ENCODE results near the gene RIC3.

DNA sequence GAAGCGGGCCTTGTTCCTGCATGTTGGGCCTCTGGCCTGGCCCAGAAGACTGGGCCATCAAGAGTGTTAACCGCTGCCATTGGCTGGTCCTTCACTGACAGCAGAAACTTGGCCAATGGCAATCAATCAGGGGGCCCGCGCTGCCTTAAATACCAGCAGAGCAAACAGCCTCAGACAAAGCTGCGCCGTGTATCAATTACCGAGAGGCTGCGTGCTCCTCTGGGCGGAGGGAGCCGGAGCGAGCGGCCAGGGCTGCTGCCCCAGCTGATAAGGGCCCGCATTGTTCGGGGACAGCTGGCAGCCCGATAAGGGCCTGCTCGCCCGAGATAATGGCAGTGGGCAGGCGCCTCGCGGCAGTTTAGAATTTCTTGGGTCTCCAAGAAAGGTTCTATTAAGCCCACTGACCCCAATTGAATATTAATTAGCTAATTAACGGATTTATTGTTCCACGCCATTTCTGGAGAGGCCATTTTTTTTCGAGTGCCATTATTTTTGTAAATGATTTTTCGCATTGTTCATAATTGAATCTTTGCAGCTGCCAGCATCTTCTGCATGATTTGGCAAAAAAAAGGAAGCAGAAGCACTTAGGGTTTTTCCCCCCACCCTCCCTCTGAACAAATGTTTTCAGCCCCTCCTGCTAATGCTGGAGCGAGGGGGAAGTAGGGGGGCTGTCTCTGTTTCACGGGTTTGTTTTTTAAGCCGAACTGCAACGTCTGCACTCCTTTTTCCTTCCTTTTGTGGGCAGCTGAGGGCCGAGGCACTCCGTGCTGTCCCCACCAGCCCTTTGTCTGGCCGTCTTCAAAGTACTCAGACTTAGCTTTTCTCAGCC is 37.6 kb upstream of the RIC3 start:
- TF ChIP-seq CTCF (IDR thresholded peaks at IDR 0.05; ENCODE audit: insufficient read depth, low read depth, low read length) (no peak), EZH2 (IDR thresholded peaks at IDR 0.05; ENCODE audit: insufficient read depth, low read length) (no peak)
